Erythroblast (primary cell): Measurements from ENCODE around the gene CRY1.

Source experiments
- DNase-seq, 2 experiments: peaks; one replicate each; lab custom pipeline; 2025; lab: John Stamatoyannopoulos, UW
- GATA1 ChIP-seq: IDR thresholded peaks from 2 replicates; pipeline ENCODE4 v1.6.1; 2011; ENCODE audit warnings: low read depth, mild to moderate bottlenecking, control low read depth, low read length, moderate library complexity
- POLR2A ChIP-seq: IDR thresholded peaks from 2 replicates; pipeline ENCODE4 v1.6.1; 2011; ENCODE audit warnings: mild to moderate bottlenecking, low read length

The CRY1 gene

GRCh38 chr12:106987846-106988245 is 105.5 kb downstream of the CRY1 start:
- DNase-seq, result no peak
- TF ChIP-seq POLR2A, result no peak

- TF ChIP-seq POLR2A (peak; percentile 50), GATA1 (no peak)
- DNase-seq, result peak; percentile 92 to 93
These were observed 106.5 kb downstream of the CRY1 start, which contains the start of gene MTERF2 for GRCh38 chr12:106986625-106987389. TSS of gene MTERF2 (minus strand) at chr12:106987146. CDS start at chr12:106978714, 8,432 bp downstream.

GRCh38 chr12:106986135-106986534 is 107.2 kb downstream of the CRY1 start:
- DNase-seq, result peak; percentile 28 to 49
- TF ChIP-seq GATA1 (no peak), POLR2A (no peak)

GRCh38 chr12:106985479-106985878 is 107.9 kb downstream of the CRY1 start:
- peak in 1 of 2 experiments; percentile 37 for DNase-seq
- TF ChIP-seq GATA1 (no peak), POLR2A (no peak)

- TF ChIP-seq GATA1, result peak; percentile 31
- no peak for TF ChIP-seq POLR2A
These were observed 108.7 kb downstream of the CRY1 start for GRCh38 chr12:106984588-106985137.

GRCh38 chr12:106982229-106982628 is 111.1 kb downstream of the CRY1 start:
- no peak for DNase-seq
- TF ChIP-seq GATA1 (no peak), POLR2A (no peak)

More at GRCh38 chr12:106984588-106985137, 108.7 kb downstream of the CRY1 start:
- peak; percentile 75 to 92 for DNase-seq

GRCh38 chr12:106981788-106982187 is 111.6 kb downstream of the CRY1 start:
- no peak for DNase-seq
- TF ChIP-seq POLR2A (no peak), GATA1 (no peak)

- TF ChIP-seq GATA1 (no peak), POLR2A (no peak)
- no peak for DNase-seq
These were observed 112.4 kb downstream of the CRY1 start for GRCh38 chr12:106980944-106981343.

- TF ChIP-seq GATA1, result no peak
- no peak for TF ChIP-seq POLR2A
- DNase-seq, result no peak
These were observed 115.1 kb downstream of the CRY1 start for GRCh38 chr12:106978035-106978800.

- no peak for DNase-seq
- TF ChIP-seq POLR2A (no peak), GATA1 (no peak)
These were observed 116.7 kb downstream of the CRY1 start for GRCh38 chr12:106976668-106977067.

- no peak for TF ChIP-seq POLR2A
- no peak for TF ChIP-seq GATA1
- peak in 1 of 2 experiments; percentile 15 for DNase-seq
These were observed 117.2 kb downstream of the CRY1 start for GRCh38 chr12:106975993-106976658.

- TF ChIP-seq GATA1, result no peak
- no peak for TF ChIP-seq POLR2A
- DNase-seq, result no peak
These were observed 118.3 kb downstream of the CRY1 start for GRCh38 chr12:106975098-106975497.

GRCh38 chr12:106974511-106974910 is 118.8 kb downstream of the CRY1 start:
- TF ChIP-seq POLR2A (no peak), GATA1 (no peak)
- DNase-seq, result no peak

- no peak for TF ChIP-seq GATA1
- no peak for TF ChIP-seq POLR2A
- no peak for DNase-seq
These were observed 119.8 kb downstream of the CRY1 start for GRCh38 chr12:106973545-106973944.
